Measurements from ENCODE around the gene MOV10L1.

GRCh38 chr22:50211147-50211546 lies 121.3 kb downstream of the MOV10L1 start:
- TF ChIP-seq, protein P1, sequence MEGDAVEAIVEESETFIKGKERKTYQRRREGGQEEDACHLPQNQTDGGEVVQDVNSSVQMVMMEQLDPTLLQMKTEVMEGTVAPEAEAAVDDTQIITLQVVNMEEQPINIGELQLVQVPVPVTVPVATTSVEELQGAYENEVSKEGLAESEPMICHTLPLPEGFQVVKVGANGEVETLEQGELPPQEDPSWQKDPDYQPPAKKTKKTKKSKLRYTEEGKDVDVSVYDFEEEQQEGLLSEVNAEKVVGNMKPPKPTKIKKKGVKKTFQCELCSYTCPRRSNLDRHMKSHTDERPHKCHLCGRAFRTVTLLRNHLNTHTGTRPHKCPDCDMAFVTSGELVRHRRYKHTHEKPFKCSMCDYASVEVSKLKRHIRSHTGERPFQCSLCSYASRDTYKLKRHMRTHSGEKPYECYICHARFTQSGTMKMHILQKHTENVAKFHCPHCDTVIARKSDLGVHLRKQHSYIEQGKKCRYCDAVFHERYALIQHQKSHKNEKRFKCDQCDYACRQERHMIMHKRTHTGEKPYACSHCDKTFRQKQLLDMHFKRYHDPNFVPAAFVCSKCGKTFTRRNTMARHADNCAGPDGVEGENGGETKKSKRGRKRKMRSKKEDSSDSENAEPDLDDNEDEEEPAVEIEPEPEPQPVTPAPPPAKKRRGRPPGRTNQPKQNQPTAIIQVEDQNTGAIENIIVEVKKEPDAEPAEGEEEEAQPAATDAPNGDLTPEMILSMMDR (IDR thresholded peaks at IDR 0.05) = no peak
- no peak for TF ChIP-seq POLR2A (IDR thresholded peaks at IDR 0.05)
